RWPE1 (cell line): ENCODE measurements around the gene RALGPS1.

Experiments used
- CTCF ChIA-PET: fragments of 350-600 bp; sonication (Branson Sonifier 250); formaldehyde crosslinking; extraction: SDS; loops from one replicate; lab custom pipeline; 2021; lab: Yijun Ruan, JAX
- POLR2A ChIA-PET: fragments of 400-600 bp; formaldehyde crosslinking; extraction: SDS; loops from one replicate; lab custom pipeline; 2020; ENCODE audit warnings: antibody characterized with exemption; ENCODE audit not compliant: low non-redundant PET; lab: Yijun Ruan, JAX
- DNase-seq: peaks from one replicate; pipeline ENCODE4 v3.0.0; 2012; ENCODE audit warnings: low spot score
- H3K27ac ChIP-seq: fragments of 450-650 bp; 2 replicates; pipeline ENCODE4 v1.5.1; 2017
- TF ChIP-seq, protein P1 (sequence below): fragments of 450-650 bp; conservative IDR thresholded peaks from 2 replicates; pipeline ENCODE4 v1.5.1; 2017; ENCODE audit warnings: low read depth, mild to moderate bottlenecking

The RALGPS1 gene

DNA sequence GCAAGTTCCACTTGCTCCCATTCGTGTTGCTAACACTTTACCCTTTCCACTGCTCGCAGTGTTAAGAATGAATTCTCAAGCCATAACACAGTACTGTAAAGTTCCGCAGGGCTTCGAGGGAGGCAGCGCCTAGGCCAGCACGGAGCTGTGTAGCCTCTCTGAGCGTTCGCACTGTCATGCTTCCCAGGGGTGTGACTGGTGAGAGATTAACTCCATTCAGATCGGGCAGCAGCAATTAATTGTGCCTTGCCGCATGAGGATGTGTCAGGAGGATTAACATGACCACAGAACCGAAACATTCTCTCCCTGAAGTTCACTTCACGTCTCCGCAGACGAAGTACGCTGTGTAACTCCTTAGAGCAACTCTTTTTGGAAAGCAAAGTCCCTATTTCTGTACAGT, 30.9 kb upstream of the RALGPS1 start:
- POLR2A ChIA-PET = no interaction called here
- CTCF ChIA-PET = interaction anchor here (0.7 kb wide), 1 partner anchor 11 kb away, joined by 6 read pairs; no protein-coding TSS in a partner anchor
- H3K27ac ChIP-seq = no peak overlapping the region
- TF ChIP-seq, protein P1, sequence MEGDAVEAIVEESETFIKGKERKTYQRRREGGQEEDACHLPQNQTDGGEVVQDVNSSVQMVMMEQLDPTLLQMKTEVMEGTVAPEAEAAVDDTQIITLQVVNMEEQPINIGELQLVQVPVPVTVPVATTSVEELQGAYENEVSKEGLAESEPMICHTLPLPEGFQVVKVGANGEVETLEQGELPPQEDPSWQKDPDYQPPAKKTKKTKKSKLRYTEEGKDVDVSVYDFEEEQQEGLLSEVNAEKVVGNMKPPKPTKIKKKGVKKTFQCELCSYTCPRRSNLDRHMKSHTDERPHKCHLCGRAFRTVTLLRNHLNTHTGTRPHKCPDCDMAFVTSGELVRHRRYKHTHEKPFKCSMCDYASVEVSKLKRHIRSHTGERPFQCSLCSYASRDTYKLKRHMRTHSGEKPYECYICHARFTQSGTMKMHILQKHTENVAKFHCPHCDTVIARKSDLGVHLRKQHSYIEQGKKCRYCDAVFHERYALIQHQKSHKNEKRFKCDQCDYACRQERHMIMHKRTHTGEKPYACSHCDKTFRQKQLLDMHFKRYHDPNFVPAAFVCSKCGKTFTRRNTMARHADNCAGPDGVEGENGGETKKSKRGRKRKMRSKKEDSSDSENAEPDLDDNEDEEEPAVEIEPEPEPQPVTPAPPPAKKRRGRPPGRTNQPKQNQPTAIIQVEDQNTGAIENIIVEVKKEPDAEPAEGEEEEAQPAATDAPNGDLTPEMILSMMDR = no peak
- no peak for DNase-seq

DNA sequence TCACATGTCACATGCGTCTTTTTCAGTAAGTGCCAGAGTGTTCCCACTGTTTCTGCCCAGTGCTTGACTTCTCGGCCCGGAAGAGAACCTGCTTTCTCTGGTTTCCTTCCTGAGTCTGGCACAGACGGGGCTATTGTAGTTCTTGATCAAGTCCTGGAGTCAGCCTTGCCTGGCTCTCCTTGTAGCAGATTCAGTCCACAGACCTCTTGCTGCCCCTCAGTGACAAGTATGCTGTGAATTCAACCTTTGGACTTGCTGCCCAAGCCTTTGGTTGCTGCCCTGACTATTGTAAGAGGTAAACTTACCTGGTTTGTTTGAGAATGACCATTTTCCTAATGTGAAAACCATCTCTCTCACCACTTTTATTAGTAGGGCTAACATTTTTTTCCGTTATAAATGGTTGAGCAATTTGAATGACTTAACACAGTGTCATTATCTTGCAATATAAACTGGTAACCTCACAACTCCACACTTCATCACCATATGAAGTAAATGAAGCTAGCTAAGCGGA, 29.4 kb upstream of the RALGPS1 start:
- TF ChIP-seq, protein P1 = no peak
- ChIA-PET POLR2A (no interaction called here), CTCF (no interaction called here)
- no peak overlapping the region for H3K27ac ChIP-seq
- no peak for DNase-seq

DNA sequence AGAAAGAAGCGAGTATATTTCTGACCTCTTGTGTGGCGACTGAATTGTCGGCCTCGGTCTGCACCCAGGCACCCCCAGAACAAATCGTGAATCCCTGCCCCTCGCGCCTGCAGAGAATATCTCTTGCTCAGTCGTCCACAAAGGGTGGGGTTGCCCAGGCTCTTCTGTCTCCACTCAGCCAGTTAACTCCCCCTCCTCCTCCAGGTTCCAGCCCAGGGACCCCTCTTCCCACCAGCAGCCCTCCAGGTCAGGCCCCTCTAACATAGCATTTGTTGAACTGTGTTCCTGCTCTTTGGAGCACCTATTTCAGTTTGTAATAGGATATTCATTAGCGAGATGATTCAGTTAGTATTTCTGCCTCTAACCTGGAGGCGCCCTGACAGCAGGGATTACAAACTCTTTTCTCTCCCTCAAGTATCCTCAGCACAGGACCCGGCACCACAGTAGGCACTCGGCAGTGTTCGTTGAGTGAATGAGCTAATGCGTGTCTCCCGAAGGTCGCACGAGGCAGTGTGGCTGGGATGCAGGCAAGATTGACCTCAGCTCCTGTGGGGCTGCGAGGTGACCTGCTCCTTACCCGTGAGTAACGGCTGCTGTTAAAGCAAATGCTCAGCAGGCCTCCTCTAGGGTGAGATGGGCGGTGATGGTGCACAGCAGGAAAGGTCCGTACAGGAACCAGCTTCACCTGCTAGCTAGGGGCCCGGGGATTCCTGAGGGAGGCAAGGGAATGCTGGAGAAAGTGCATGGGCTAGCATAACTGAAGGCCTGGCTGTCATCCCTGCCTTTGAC, 28.4 kb upstream of the RALGPS1 start:
- TF ChIP-seq, protein P1 = no peak
- ChIA-PET CTCF (interaction anchor here (0.6 kb wide), 1 partner anchor 10 kb away, joined by 4 read pairs; no protein-coding TSS in a partner anchor), POLR2A (interaction anchor here (0.5 to 0.6 kb wide), 3 partner anchors 20 to 1611 kb away, joined by 3 to 6 read pairs (median 4); no protein-coding TSS in a partner anchor)
- no peak for DNase-seq
- 0 out of 2 replicates have a peak overlapping the region, but pooled peaks have one; percentile 3 for H3K27ac ChIP-seq

DNA sequence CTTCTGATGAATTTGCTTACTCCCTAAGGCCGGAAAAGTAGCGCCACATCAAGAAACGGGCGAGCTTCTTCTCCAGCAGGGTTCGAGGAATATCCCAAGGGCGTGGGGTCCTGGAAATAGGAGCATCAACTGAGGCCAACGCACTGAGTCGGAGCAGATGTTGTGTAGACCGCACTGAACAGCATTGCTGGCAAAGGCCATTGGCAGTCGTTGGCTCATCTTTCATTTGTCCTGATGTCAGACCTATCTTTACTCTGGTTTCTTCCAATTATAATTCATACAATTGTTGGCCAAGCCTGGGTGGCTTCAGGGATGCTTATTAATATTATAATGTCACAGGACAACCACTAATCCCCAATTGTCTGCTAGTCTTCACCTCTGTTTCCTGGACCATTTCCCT, 27.7 kb upstream of the RALGPS1 start:
- ChIA-PET CTCF (interaction anchor here (0.6 kb wide), 1 partner anchor 10 kb away, joined by 4 read pairs; no protein-coding TSS in a partner anchor), POLR2A (interaction anchor here (0.6 kb wide), 2 partner anchors 20 to 521 kb away, joined by 4 to 6 read pairs; no protein-coding TSS in a partner anchor)
- TF ChIP-seq, protein P1 = no peak
- no peak for DNase-seq
- H3K27ac ChIP-seq = 0 out of 2 replicates have a peak overlapping the region, but pooled peaks have one; percentile 3

DNA sequence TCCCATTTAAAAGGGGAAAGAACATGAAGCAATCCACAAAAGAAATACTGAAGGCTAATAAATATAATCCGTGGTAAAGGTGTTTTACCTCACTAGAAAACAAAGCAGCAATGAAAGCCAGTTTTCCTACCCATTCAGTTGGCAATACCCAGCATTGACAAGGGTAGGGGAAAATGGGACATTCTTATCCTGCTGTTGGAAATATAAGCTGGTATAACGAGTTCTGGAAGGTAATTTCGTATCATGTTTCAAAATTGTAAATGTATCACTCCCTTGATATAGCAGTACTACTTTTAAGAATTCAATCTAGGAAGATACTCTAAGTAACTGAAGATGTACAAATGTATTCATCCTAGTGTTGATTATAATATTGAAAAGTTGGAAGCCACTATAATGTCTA, 22.9 kb upstream of the RALGPS1 start:
- TF ChIP-seq, protein P1 = no peak
- no peak for DNase-seq
- ChIA-PET CTCF (interaction anchor here (0.6 kb wide), 1 partner anchor 65 kb away, joined by 7 read pairs; no protein-coding TSS in a partner anchor), POLR2A (no interaction called here)
- H3K27ac ChIP-seq = no peak overlapping the region

DNA sequence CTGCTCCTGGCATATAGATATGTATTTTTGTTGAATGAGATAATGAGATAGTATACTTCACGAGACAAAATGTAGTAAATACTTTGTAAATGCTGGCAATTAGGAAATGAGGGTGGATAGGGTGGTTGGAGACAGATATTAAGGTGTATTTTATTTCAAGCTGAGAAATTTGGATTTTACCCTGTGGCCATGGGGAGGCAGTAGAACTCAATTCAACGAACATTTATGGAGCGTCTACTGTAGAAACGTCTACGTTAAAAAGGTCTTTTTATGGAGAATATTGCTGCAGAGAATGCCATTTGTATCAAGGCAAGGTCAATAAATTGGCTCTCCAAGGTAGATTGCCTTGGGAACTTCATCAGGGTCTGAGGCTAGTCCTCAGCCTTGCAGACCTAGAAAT, 21.5 kb upstream of the RALGPS1 start:
- H3K27ac ChIP-seq = no peak overlapping the region
- CTCF ChIA-PET = interaction anchor here (0.6 kb wide), 3 partner anchors 16 to 1262 kb away, joined by 3 to 7 read pairs (median 3); no protein-coding TSS in a partner anchor
- POLR2A ChIA-PET = no interaction called here
- DNase-seq = no peak
- TF ChIP-seq, protein P1 = peak; percentile 18; the same call in 1 of the 2 replicates
